ENCODE data around the gene C19orf25.

C19orf25 gene

GRCh38 chr19:1478934-1479707, at the start of gene C19orf25:
Gene C19orf25 (minus strand): TSS chr19:1479215. CDS start chr19:1478903, 312 bp downstream.
- peak; percentile 69 for DNase-seq (ENCODE audit: low read depth)
- no peak for TF ChIP-seq CTCF (conservative IDR thresholded peaks at IDR 0.05; ENCODE audit: low read depth, low read length)
- peak within 1 kb of the TSS; percentile 76 for H3K4me3 ChIP-seq (ENCODE audit: low read length)

GRCh38 chr19:1527650-1528309, 48.8 kb upstream of the C19orf25 start:
- TF ChIP-seq CTCF (conservative IDR thresholded peaks at IDR 0.05; ENCODE audit: low read depth, low read length): no peak
- no peak for DNase-seq (ENCODE audit: low read depth)
- H3K4me3 ChIP-seq (ENCODE audit: low read length): no peak overlapping the region

- no peak overlapping the region for H3K4me3 ChIP-seq (ENCODE audit: low read length)
- TF ChIP-seq CTCF (conservative IDR thresholded peaks at IDR 0.05; ENCODE audit: low read depth, low read length): no peak
- no peak for DNase-seq (ENCODE audit: low read depth)
Observed at GRCh38 chr19:1526979-1527649, 48.1 kb upstream of the C19orf25 start.

GRCh38 chr19:1526066-1526778, 47.2 kb upstream of the C19orf25 start:
- no peak for DNase-seq (ENCODE audit: low read depth)
- TF ChIP-seq CTCF (conservative IDR thresholded peaks at IDR 0.05; ENCODE audit: low read depth, low read length): no peak
- H3K4me3 ChIP-seq (ENCODE audit: low read length): no peak overlapping the region

GRCh38 chr19:1525343-1525742, 46.3 kb upstream of the C19orf25 start:
- no peak for TF ChIP-seq CTCF (conservative IDR thresholded peaks at IDR 0.05; ENCODE audit: low read depth, low read length)
- no peak overlapping the region for H3K4me3 ChIP-seq (ENCODE audit: low read length)
- no peak for DNase-seq (ENCODE audit: low read depth)

- no peak overlapping the region for H3K4me3 ChIP-seq (ENCODE audit: low read length)
- no peak for DNase-seq (ENCODE audit: low read depth)
- no peak for TF ChIP-seq CTCF (conservative IDR thresholded peaks at IDR 0.05; ENCODE audit: low read depth, low read length)
Observed at GRCh38 chr19:1524972-1525325, 45.9 kb upstream of the C19orf25 start.
